ENCODE results near the gene PIGH. TPM values are rescaled to one million over a fixed set of nuclear protein-coding genes. Genes with fewer than 3 reads are reported as not detected.
"Not testable (repeated sequence)": the region's sequence is repeated elsewhere in the genome, so short reads cannot be mapped to it uniquely, and the experiment has no call there.

Gene PIGH
- total RNA-seq, 1 donor from 2014 or later: 24.2 TPM

GRCh38 chr14:67607646-67608045, 7.6 kb upstream of the PIGH start:
- no peak for DNase-seq
- Histone ChIP-seq H3K27me3 (no peaks in the 10 kb centered on the region), H3K36me3 (no peaks in the 10 kb centered on the region), H3K27ac (no peak overlapping the region), H3K4me1 (no peaks in the 10 kb centered on the region), H3K4me3 (no peak overlapping the region), H3K9me3 (no peaks in the 10 kb centered on the region)
- no peak for ATAC-seq
- no peak for TF ChIP-seq CTCF (IDR thresholded peaks at IDR 0.05)
- intact Hi-C loops (cut with DNase I): no loop called here

DNA sequence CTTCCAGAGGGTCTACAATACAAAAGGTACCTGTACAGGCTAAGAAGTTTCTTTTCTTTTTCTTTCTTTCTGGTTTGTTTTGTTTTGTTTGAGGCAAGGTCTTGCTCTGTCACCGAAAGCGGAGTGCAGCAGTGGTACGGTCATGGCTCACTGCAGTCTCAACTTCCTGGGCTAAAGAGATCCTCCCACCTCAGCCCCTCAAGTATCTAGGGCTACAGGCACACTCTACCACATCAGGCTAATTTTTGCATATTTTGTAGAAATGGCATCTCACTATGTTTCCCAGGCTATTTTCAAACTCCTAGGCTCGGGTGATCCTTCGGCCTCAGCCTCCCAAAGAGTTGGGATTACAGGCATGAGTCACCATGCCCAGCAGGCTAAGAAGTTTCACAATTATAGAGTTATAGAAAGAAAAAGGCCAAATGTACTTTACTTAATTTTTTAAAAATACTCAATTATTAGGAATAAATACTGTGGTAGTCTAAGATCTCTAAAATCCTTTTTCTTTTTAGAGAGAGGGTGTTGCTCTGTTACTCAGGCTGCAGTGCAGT, 3.0 kb upstream of the PIGH start:
- DNase-seq (no peak), ATAC-seq (no peak)
- no peaks in the 10 kb centered on the region for H3K36me3 ChIP-seq
- no peaks in the 10 kb centered on the region for H3K9me3 ChIP-seq
- no peak overlapping the region for H3K27ac ChIP-seq
- peaks cover 14% of the 10 kb centered on the region for H3K4me1 ChIP-seq
- no peak overlapping the region for H3K4me3 ChIP-seq
- no peaks in the 10 kb centered on the region for H3K27me3 ChIP-seq
- no peak for TF ChIP-seq CTCF (IDR thresholded peaks at IDR 0.05)
- intact Hi-C loops (cut with DNase I): no loop called here

DNA sequence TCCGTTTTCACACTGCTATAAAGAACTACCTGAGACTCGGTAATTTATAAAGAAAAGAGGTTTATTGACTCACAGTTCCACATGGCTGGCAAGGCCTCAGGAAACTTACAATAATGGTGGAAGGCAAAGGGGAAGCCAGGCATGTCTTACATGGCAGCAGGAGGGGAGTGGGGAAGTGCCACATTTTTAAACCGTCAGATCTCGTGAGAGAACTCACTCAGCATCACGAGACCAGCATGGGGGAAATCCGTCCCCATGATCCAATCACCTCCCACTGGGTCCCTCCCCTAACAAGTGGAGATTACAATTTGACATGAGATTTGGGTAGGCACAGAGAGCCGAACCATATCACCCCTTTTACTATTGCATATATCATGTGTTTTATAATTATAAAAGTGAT, 2.0 kb upstream of the PIGH start:
- no peak for TF ChIP-seq CTCF (IDR thresholded peaks at IDR 0.05)
- H3K27me3 ChIP-seq: no peaks in the 10 kb centered on the region
- intact Hi-C loops (cut with DNase I): no loop called here
- peaks cover 14% of the 10 kb centered on the region for H3K4me1 ChIP-seq
- H3K9me3 ChIP-seq: no peaks in the 10 kb centered on the region
- DNase-seq: no peak
- H3K27ac ChIP-seq: no peak overlapping the region
- H3K4me3 ChIP-seq: no peak overlapping the region
- no peaks in the 10 kb centered on the region for H3K36me3 ChIP-seq
- no peak for ATAC-seq

- ATAC-seq; H3K9me3 ChIP-seq; DNase-seq; H3K27me3 ChIP-seq; H3K36me3 ChIP-seq; intact Hi-C loops (cut with DNase I): not testable (repeated sequence)
- peaks cover 14% of the 10 kb centered on the region for H3K4me1 ChIP-seq
- H3K4me3 ChIP-seq: peak overlapping the region; percentile 100
- H3K27ac ChIP-seq: peak overlapping the region; percentile 88
Measured at GRCh38 chr14:67600562-67600974, 500 bp upstream of the PIGH start.

DNA sequence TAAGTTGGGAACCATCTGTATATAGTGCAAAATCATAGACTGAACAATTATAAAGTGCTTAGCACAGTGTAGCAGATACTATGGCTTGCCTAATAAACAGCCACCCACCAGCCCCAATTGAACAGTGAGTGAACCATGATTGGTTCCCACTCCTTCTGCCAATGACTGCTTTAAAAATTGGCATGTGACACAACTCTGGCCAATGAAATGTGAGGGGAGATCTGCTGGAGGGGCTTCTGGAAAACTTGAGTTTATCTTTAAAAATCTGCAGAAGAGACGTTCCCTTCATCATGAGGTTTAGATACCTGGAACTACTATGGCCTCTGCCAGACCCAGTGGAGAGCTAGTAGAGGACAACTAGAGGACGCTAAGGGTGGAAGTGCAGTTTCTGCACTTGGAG, 4.7 kb downstream of the PIGH start:
- TF ChIP-seq CTCF (IDR thresholded peaks at IDR 0.05): no peak
- intact Hi-C loops (cut with DNase I): no loop called here

GRCh38 chr14:67593650-67594049, 6.4 kb downstream of the PIGH start:
- intact Hi-C loops (cut with DNase I); H3K9me3 ChIP-seq; H3K4me3 ChIP-seq; H3K4me1 ChIP-seq; ATAC-seq; H3K27ac ChIP-seq; DNase-seq; H3K27me3 ChIP-seq: not testable (repeated sequence)
- H3K36me3 ChIP-seq: peaks cover 53% of the 10 kb centered on the region

More for the DNA sequence above, 4.7 kb downstream of the PIGH start:
- DNase-seq (no peak), ATAC-seq (no peak)
- Histone ChIP-seq H3K27me3 (no peaks in the 10 kb centered on the region), H3K4me1 (peaks cover 9% of the 10 kb centered on the region), H3K4me3 (no peak overlapping the region), H3K36me3 (peaks cover 36% of the 10 kb centered on the region), H3K9me3 (no peaks in the 10 kb centered on the region), H3K27ac (no peak overlapping the region)

- no peak for TF ChIP-seq CTCF (IDR thresholded peaks at IDR 0.05)
- ATAC-seq (no peak), DNase-seq (no peak)
- Histone ChIP-seq H3K4me3 (no peak overlapping the region), H3K27me3 (no peaks in the 10 kb centered on the region), H3K27ac (no peak overlapping the region), H3K9me3 (no peaks in the 10 kb centered on the region), H3K4me1 (no peaks in the 10 kb centered on the region), H3K36me3 (peaks cover 63% of the 10 kb centered on the region)
- intact Hi-C loops (cut with DNase I): no loop called here
Measured at GRCh38 chr14:67589204-67589770, 10.8 kb downstream of the PIGH start.
